Pancreas (tissue), 10 donors: ENCODE results near the gene NASP. TPM values are rescaled to one million over a fixed set of nuclear protein-coding genes. Genes with fewer than 3 reads are reported as not detected.

Experiments used
- ATAC-seq, 4 donors: fragments of 200-7000 bp; cut with Tn5 transposase; one replicate each; pipeline versions ENCODE4 v1.8.0 to v1.9.1; 2020; ENCODE audit warnings: mild to moderate bottlenecking in 4 of 4, moderate library complexity in 4 of 4
- DNase-seq, 6 donors: peaks; one replicate each; pipeline ENCODE4 v3.0.0-alpha.2; 2020
- FAIRE-seq: peaks from 2 replicates; lab custom pipeline; 2012; peaks lifted over from hg19 to GRCh38; lab: Jason Lieb, UNC
- H3K27ac ChIP-seq, 4 donors: fragments of 200-600 bp; sonication (generic); 1 replicate in 3 of 4; 2 replicates in 1 of 4; pipeline versions ENCODE4 v1.5.0 to v1.8.0; 2020
- H3K27me3 ChIP-seq, 4 donors: fragments of 200-600 bp; one replicate each; pipeline ENCODE4 v1.8.0; 2021
- H3K36me3 ChIP-seq, 3 donors: fragments of 200-600 bp; sonication (generic) in 1 of 3; one replicate each; pipeline versions ENCODE4 v1.5.0 to v1.8.0; 2020 to 2021
- H3K4me1 ChIP-seq, 3 donors: fragments of 200-600 bp; one replicate each; pipeline ENCODE4 v1.8.0; 2021
- H3K4me3 ChIP-seq, 4 donors: fragments of 200-600 bp; sonication (generic) in 2 of 4; one replicate each; pipeline versions ENCODE4 v1.5.0 to v1.8.0; 2020 to 2021
- H3K9me3 ChIP-seq, 4 donors: fragments of 200-600 bp; one replicate each; pipeline ENCODE4 v1.8.0; 2021
- CTCF ChIP-seq, 4 donors: fragments of 200-600 bp; sonication (generic) in 3 of 4; IDR thresholded peaks; one replicate each; pipeline versions ENCODE4 v1.5.0 to v1.8.0; 2021; ENCODE audit warnings: antibody characterized with exemption in 4 of 4
- WGBS, 2 donors: extraction: QIAGEN DNeasy Blood & Tissue Kit; methylation state at CpG; one replicate each; pipeline ENCODE4 v1.1.7; 2013; 5-methylcytosine and 5-hydroxymethylcytosine counted together
- intact Hi-C, 3 donors: fragments of 100-400 bp; cut with DNase I; formaldehyde crosslinking; loops; one replicate each; pipeline versions ENCODE4 v1.11.1 to v1.14.2; 2022
- polyA plus RNA-seq, 2 donors: library from polyadenylated mRNA; stranded (reverse); fragments of 200-250 nt; gene quantifications; one replicate each; pipeline ENCODE4 v1.2.3, GENCODE V29; 2013
- total RNA-seq, 6 donors: library from RNA; stranded (reverse); fragmentation: NEBNext Ultra II Directional in 4 of 6; extraction: Animal tissue kit (Norgen Biotek cat#: 25700) in 4 of 6; gene quantifications; one replicate each; pipeline versions ENCODE4 v1.2.1 to v1.2.4, GENCODE V29; 2021 to 2023
- donor health status: healthy with polysubstance abuse.
- donor health status: DM: no; HTN: no; CAD: no; lungs with moderate emphysema.
- donor health status: DM: no; HTN: no; CAD: no.
- donor health status: control.
- donor health status: control.
- donor health status: Bipolar disorder and iron deficiency.
- donor health status: DM: yes; HTN: yes; CAD: no.
- donor health status: DM: no; HTN: no; CAD: no.
- donor health status: DM: no; HTN: no; CAD: no.
- donor health status: DM: yes; HTN: yes; CAD: no.

Gene NASP
- total and polyA plus RNA-seq, 8 donors = 14.5 to 113 (median 25.3) TPM

GRCh38 chr1:45666836-45667235, 83.0 kb downstream of the NASP start:
- ATAC-seq = no peak
- 89% methylated on average over 2 of the region's 2 CpGs for WGBS, 2 donors
- intact Hi-C loops = no loop called here
- Histone ChIP-seq H3K4me3 (no peak overlapping the region), H3K4me1 (peaks cover 0 to 15% (median 7%) of the 10 kb centered on the region in 3 donors), H3K9me3 (no peaks in the 10 kb centered on the region), H3K27ac (no peak overlapping the region), H3K27me3 (no peaks in the 10 kb centered on the region), H3K36me3 (no peaks in the 10 kb centered on the region)
- FAIRE-seq = no peak
- no peak for DNase-seq
- TF ChIP-seq CTCF (IDR thresholded peaks at IDR 0.05) = no peak

- no peak for ATAC-seq
- no peak for TF ChIP-seq CTCF (IDR thresholded peaks at IDR 0.05)
- H3K36me3 ChIP-seq = no peaks in the 10 kb centered on the region
- WGBS, 2 donors = 65 to 72% methylated on average over 8 of the region's 8 CpGs
- DNase-seq = no peak
- H3K4me3 ChIP-seq = no peak overlapping the region
- H3K27me3 ChIP-seq = no peaks in the 10 kb centered on the region
- no peaks in the 10 kb centered on the region for H3K9me3 ChIP-seq
- FAIRE-seq = no peak
- no peak overlapping the region for H3K27ac ChIP-seq
- H3K4me1 ChIP-seq = peaks cover 0 to 15% (median 7%) of the 10 kb centered on the region in 3 donors
- intact Hi-C loops = no loop called here
Measured at GRCh38 chr1:45667321-45668111, 83.7 kb downstream of the NASP start.

Other genes with a start within 250 kb of the NASP start
- gene TOE1, start 243.9 kb upstream of the NASP start, total RNA-seq = 1 to 10 TPM; 2.4 to 4.4 (median 3.4) TPM
- 1 to 10 TPM; 4.8 to 8.2 TPM for gene TOE1, start 243.9 kb upstream of the NASP start, polyA plus RNA-seq
- gene MUTYH, start 243.6 kb upstream of the NASP start, total RNA-seq = 10 to 100 TPM in 5 of 6 donors, 1 to 10 TPM in 1; 9.5 to 13.9 (median 11.7) TPM
- gene MUTYH, start 243.6 kb upstream of the NASP start, polyA plus RNA-seq = 10 to 100 TPM; 31.6 to 44.2 TPM
- gene TESK2, start 92.9 kb upstream of the NASP start, total RNA-seq = 1 to 10 TPM; 1.9 to 3.6 (median 2.6) TPM
- gene TESK2, start 92.9 kb upstream of the NASP start, polyA plus RNA-seq = 1 to 10 TPM; 1.5 to 3.2 TPM
- gene CCDC163, start 84.0 kb upstream of the NASP start, total RNA-seq = 1 to 10 TPM; 1.2 to 4.0 (median 2.2) TPM
- gene CCDC163, start 84.0 kb upstream of the NASP start, polyA plus RNA-seq = 1 to 10 TPM; 3.2 to 4.6 TPM
- 1 to 10 TPM; 3.2 to 5.7 (median 4.0) TPM for gene MMACHC, start 83.7 kb upstream of the NASP start, total RNA-seq
- gene MMACHC, start 83.7 kb upstream of the NASP start, polyA plus RNA-seq = 1 to 10 TPM; 1.2 to 1.5 TPM
- gene PRDX1, start 62.2 kb upstream of the NASP start, total RNA-seq = 100 to 1,000 TPM in 2 of 6 donors, 10 to 100 TPM in 4; 49.3 to 124 (median 61.7) TPM
- gene PRDX1, start 62.2 kb upstream of the NASP start, polyA plus RNA-seq = 100 to 1,000 TPM; 111 to 142 TPM
- gene AKR1A1, start 33.2 kb upstream of the NASP start, total RNA-seq = 100 to 1,000 TPM in 3 of 6 donors, 10 to 100 TPM in 3; 77.6 to 127 (median 110) TPM
- 100 to 1,000 TPM; 133 to 138 TPM for gene AKR1A1, start 33.2 kb upstream of the NASP start, polyA plus RNA-seq
- 1 to 10 TPM in 3 of 6 donors, under 1 TPM in 3; 0.64 to 1.6 (median 1.1) TPM for gene CCDC17, start 40.0 kb downstream of the NASP start, total RNA-seq
- 1 to 10 TPM; 2.1 to 2.3 TPM for gene CCDC17, start 40.0 kb downstream of the NASP start, polyA plus RNA-seq
- gene GPBP1L1, start 102.5 kb downstream of the NASP start, total RNA-seq = 10 to 100 TPM; 50.9 to 84.3 (median 55.8) TPM
- 10 to 100 TPM; 21.9 to 41.7 TPM for gene GPBP1L1, start 102.5 kb downstream of the NASP start, polyA plus RNA-seq
- gene TMEM69, start 104.1 kb downstream of the NASP start, total RNA-seq = 10 to 100 TPM in 1 of 6 donors, 1 to 10 TPM in 5; 5.7 to 11.2 (median 7.9) TPM
- 10 to 100 TPM in 1 of 2 donors, 1 to 10 TPM in 1; 5.9 to 13.6 TPM for gene TMEM69, start 104.1 kb downstream of the NASP start, polyA plus RNA-seq
- gene IPP, start 166.6 kb downstream of the NASP start, total RNA-seq = 10 to 100 TPM in 1 of 6 donors, 1 to 10 TPM in 5; 7.3 to 11.3 (median 9.0) TPM
- 1 to 10 TPM; 3.1 to 3.5 TPM for gene IPP, start 166.6 kb downstream of the NASP start, polyA plus RNA-seq
- gene MAST2, start 219.6 kb downstream of the NASP start, total RNA-seq = 10 to 100 TPM in 1 of 6 donors, 1 to 10 TPM in 5; 5.1 to 14.5 (median 6.4) TPM
- gene MAST2, start 219.6 kb downstream of the NASP start, polyA plus RNA-seq = 10 to 100 TPM in 1 of 2 donors, 1 to 10 TPM in 1; 9.8 to 12.6 TPM